Karpas-422 (cell line): ENCODE measurements around the gene RELN. TPM values are rescaled to one million over a fixed set of nuclear protein-coding genes. Genes with fewer than 3 reads are reported as not detected.

Experiments used
- DNase-seq: peaks from one replicate; pipeline ENCODE4 v3.0.0-alpha.2; 2015
- H2AFZ ChIP-seq: fragments of 200-600 bp; sonication (generic); 2 replicates; pipeline ENCODE4 v1.6.1; 2014; ENCODE audit warnings: antibody characterized with exemption, low read length, mixed read lengths
- H3K27ac ChIP-seq: fragments of 200-600 bp; sonication (generic); 2 replicates; pipeline ENCODE4 v1.5.1; 2014; ENCODE audit warnings: mild to moderate bottlenecking, low read length, moderate library complexity
- H3K27me3 ChIP-seq: fragments of 200-600 bp; sonication (generic); 2 replicates; pipeline ENCODE4 v1.6.1; 2014; ENCODE audit warnings: low read length, mixed read lengths
- H3K36me3 ChIP-seq: fragments of 200-600 bp; sonication (generic); 2 replicates; pipeline ENCODE4 v1.6.1; 2014; ENCODE audit warnings: low read length, mixed read lengths; ENCODE audit not compliant: insufficient read depth
- H3K4me1 ChIP-seq: fragments of 200-600 bp; sonication (generic); 2 replicates; pipeline ENCODE4 v1.6.1; 2014; ENCODE audit warnings: mild to moderate bottlenecking, low read length, mixed read lengths
- H3K4me2 ChIP-seq: fragments of 200-600 bp; sonication (generic); 2 replicates; pipeline ENCODE4 v1.6.1; 2014; ENCODE audit warnings: low read length, low read depth, mild to moderate bottlenecking; ENCODE audit not compliant: poor library complexity, severe bottlenecking
- H3K4me3 ChIP-seq: fragments of 200-600 bp; sonication (generic); 2 replicates; pipeline ENCODE4 v1.5.1; 2014; ENCODE audit warnings: mild to moderate bottlenecking, antibody characterized with exemption, low read length, mixed read lengths
- H3K79me2 ChIP-seq: fragments of 200-600 bp; sonication (generic); 2 replicates; pipeline ENCODE4 v1.6.1; 2014; ENCODE audit warnings: mild to moderate bottlenecking, low read length, mixed read lengths
- H3K9ac ChIP-seq: fragments of 200-600 bp; sonication (generic); 2 replicates; pipeline ENCODE4 v1.6.0; 2014; ENCODE audit warnings: low read length
- H3K9me2 ChIP-seq: fragments of 200-600 bp; sonication (generic), shearing (Covaris generic); replicated peaks from 2 replicates; pipeline ENCODE4 v1.6.0; 2014; ENCODE audit warnings: mild to moderate bottlenecking, low read length, moderate library complexity; ENCODE audit not compliant: insufficient read depth
- H3K9me3 ChIP-seq: fragments of 300-700, 200-600 bp; sonication (generic); 2 replicates; pipeline ENCODE4 v1.6.1; 2014; ENCODE audit warnings: low read length, mixed read lengths
- H4K20me1 ChIP-seq: fragments of 200-600 bp; sonication (generic); 2 replicates; pipeline ENCODE4 v1.6.1; 2014; ENCODE audit warnings: mild to moderate bottlenecking, antibody characterized with exemption, low read length, low read depth; ENCODE audit not compliant: insufficient read depth
- total RNA-seq: library from RNA; depleted of rRNA; stranded (reverse); fragments of >200 nt; shearing (Covaris generic); gene quantifications from 2 replicates; pipeline ENCODE4 v1.2.3, GENCODE V29; 2014; ENCODE audit warnings: low replicate concordance

Gene RELN
- total RNA-seq, 1 experiment from 2014 or later: not detected

DNA sequence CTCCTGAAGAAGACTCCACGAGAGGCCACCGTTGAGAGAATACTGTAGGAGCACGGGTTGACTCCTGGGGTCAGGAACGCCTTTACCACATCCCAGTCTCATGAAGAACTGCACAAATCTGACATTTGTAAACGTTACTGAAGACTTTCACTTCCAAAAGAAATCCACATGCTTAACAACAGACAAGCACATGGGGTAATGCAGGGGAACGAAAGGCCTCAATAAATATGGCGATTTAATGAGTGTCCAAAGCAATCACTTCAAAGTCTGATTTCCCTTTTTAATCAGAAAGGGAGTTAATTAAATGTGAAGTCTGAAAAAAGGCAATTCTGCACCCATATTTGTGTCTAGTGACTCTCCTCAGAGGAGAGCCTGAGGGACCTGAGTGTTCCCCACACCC, 449.1 kb downstream of the RELN start:
- no peak overlapping the region for H2AFZ ChIP-seq
- H3K4me2 ChIP-seq: no peak overlapping the region
- DNase-seq: no peak
- no peak overlapping the region for H3K4me3 ChIP-seq
- no peaks in the 10 kb centered on the region for H4K20me1 ChIP-seq
- no peaks in the 10 kb centered on the region for H3K79me2 ChIP-seq
- no peaks in the 10 kb centered on the region for H3K9me2 ChIP-seq
- no peak overlapping the region for H3K9ac ChIP-seq
- no peaks in the 10 kb centered on the region for H3K4me1 ChIP-seq
- H3K27ac ChIP-seq: no peak overlapping the region
- H3K27me3 ChIP-seq: no peaks in the 10 kb centered on the region
- no peaks in the 10 kb centered on the region for H3K36me3 ChIP-seq
- no peaks in the 10 kb centered on the region for H3K9me3 ChIP-seq

- no peak overlapping the region for H3K4me3 ChIP-seq
- H3K36me3 ChIP-seq: no peaks in the 10 kb centered on the region
- H3K27me3 ChIP-seq: no peaks in the 10 kb centered on the region
- no peaks in the 10 kb centered on the region for H3K9me2 ChIP-seq
- no peaks in the 10 kb centered on the region for H3K79me2 ChIP-seq
- H2AFZ ChIP-seq: no peak overlapping the region
- no peak overlapping the region for H3K9ac ChIP-seq
- no peak overlapping the region for H3K27ac ChIP-seq
- no peaks in the 10 kb centered on the region for H4K20me1 ChIP-seq
- no peaks in the 10 kb centered on the region for H3K9me3 ChIP-seq
- H3K4me2 ChIP-seq: no peak overlapping the region
- no peak for DNase-seq
- H3K4me1 ChIP-seq: no peaks in the 10 kb centered on the region
Observed at GRCh38 chr7:103539875-103540274, 449.6 kb downstream of the RELN start.

DNA sequence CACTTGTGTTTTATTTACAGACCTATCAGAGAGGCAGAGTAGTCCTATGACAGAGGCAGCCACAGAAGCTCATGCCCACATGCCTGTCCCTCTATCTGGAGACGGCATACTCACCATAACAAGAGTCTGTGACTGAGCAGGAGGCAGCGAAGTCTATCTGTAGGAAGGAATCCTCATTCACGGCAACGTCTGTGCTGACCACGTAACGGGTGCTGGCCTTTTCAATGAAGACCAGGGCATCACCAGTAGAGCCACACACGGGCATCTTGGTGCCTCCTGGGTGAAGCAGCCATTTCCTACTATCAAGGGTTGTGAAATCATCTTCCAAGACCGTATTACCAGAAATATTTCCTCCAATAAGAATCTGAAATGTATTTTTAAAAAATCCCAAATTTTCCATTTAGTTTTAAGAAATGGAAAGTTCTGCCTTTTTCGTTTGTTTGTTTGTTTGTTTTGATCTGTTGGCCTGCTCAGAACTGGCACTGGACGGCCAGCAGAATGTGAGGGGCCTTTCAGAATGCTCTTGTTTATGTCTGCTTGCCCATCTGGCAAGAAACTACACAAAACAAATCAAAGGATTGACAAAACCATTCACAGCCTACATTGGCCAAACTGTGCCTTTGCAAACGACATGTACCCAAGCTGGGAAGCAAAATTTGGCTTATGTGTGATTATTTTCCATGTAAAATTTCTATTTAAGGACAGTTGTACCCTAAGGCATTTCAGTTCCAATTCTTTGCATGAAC, 450.3 kb downstream of the RELN start:
- Histone ChIP-seq H3K79me2 (no peaks in the 10 kb centered on the region), H3K27me3 (no peaks in the 10 kb centered on the region), H3K9me3 (no peaks in the 10 kb centered on the region), H3K27ac (no peak overlapping the region), H4K20me1 (no peaks in the 10 kb centered on the region), H3K4me2 (no peak overlapping the region), H3K4me3 (no peak overlapping the region), H3K9ac (no peak overlapping the region), H3K9me2 (no peaks in the 10 kb centered on the region), H2AFZ (no peak overlapping the region), H3K4me1 (no peaks in the 10 kb centered on the region), H3K36me3 (no peaks in the 10 kb centered on the region)
- DNase-seq: no peak

DNA sequence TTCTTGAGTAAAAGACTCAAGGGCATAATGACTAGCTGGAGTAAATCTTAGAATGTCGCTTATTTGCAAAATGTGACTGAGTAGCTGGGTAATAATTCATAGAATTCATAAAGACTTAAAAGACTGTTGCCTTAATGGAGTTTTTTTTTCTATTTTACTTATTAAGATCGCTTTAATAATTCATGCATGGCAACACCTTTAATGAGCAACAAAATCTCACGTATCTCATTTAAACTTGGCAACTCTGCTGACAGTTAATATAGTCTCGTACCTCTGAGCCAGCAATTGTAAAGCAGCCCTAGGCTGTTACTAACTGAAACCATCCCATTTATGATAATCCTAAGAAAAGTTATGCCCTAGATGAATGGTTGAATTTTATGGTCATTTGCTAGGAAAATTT, 455.7 kb downstream of the RELN start:
- Histone ChIP-seq H4K20me1 (no peaks in the 10 kb centered on the region), H3K9ac (no peak overlapping the region), H2AFZ (no peak overlapping the region), H3K79me2 (no peaks in the 10 kb centered on the region), H3K27me3 (no peaks in the 10 kb centered on the region), H3K36me3 (no peaks in the 10 kb centered on the region), H3K4me1 (no peaks in the 10 kb centered on the region), H3K27ac (no peak overlapping the region), H3K4me2 (no peak overlapping the region), H3K9me2 (no peaks in the 10 kb centered on the region), H3K4me3 (no peak overlapping the region), H3K9me3 (no peaks in the 10 kb centered on the region)
- no peak for DNase-seq

DNA sequence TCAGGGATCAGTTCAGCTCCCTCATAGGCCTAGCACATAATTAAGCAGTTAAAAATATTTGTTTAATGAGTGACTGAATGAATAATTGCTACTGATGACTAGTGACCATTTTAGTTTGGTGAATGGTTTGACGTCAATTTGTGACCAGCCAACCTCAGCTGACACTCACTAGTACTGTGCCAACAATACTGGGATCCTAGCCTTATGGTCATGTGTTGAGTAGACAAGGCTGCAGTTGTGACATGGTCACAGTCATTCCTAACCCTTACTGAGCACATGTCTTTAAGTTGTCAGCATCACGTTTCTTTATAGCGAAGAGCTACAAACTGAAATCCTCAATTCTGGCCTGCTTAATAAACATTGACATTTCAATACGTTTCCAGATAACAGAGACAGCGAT, 456.5 kb downstream of the RELN start:
- Histone ChIP-seq H3K9me3 (no peaks in the 10 kb centered on the region), H2AFZ (no peak overlapping the region), H3K4me1 (no peaks in the 10 kb centered on the region), H4K20me1 (no peaks in the 10 kb centered on the region), H3K9ac (no peak overlapping the region), H3K4me2 (no peak overlapping the region), H3K27ac (no peak overlapping the region), H3K4me3 (no peak overlapping the region), H3K79me2 (no peaks in the 10 kb centered on the region), H3K27me3 (no peaks in the 10 kb centered on the region), H3K36me3 (no peaks in the 10 kb centered on the region), H3K9me2 (no peaks in the 10 kb centered on the region)
- DNase-seq: no peak

DNA sequence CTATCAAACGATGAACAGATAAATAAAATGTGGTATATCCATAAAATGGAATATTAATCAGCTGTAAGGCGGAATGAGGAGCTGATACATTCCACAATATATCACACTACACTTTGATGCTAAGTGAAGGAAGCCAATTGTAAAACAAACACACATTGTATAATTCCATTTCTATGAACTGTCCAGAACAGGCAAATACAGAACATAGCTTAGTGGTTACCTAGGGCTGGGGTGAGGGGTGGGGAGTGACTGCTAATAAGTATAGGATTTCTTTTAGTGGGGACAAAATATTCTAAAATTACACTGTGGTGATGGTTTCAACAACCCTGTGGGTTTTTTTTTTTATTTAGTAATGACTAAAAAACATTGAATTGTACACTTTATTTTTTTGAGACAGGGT, 461.3 kb downstream of the RELN start:
- no peak overlapping the region for H3K4me3 ChIP-seq
- H4K20me1 ChIP-seq: no peaks in the 10 kb centered on the region
- no peak overlapping the region for H2AFZ ChIP-seq
- H3K27ac ChIP-seq: no peak overlapping the region
- H3K9me3 ChIP-seq: no peaks in the 10 kb centered on the region
- H3K36me3 ChIP-seq: no peaks in the 10 kb centered on the region
- no peak for DNase-seq
- no peaks in the 10 kb centered on the region for H3K27me3 ChIP-seq
- no peak overlapping the region for H3K4me2 ChIP-seq
- no peak overlapping the region for H3K9ac ChIP-seq
- no peaks in the 10 kb centered on the region for H3K4me1 ChIP-seq
- H3K9me2 ChIP-seq: no peaks in the 10 kb centered on the region
- no peaks in the 10 kb centered on the region for H3K79me2 ChIP-seq

GRCh38 chr7:103525937-103526336, 463.5 kb downstream of the RELN start:
- Histone ChIP-seq H3K9me2 (no peaks in the 10 kb centered on the region), H3K4me1 (no peaks in the 10 kb centered on the region), H3K9me3 (no peaks in the 10 kb centered on the region), H3K4me3 (no peak overlapping the region), H3K27me3 (no peaks in the 10 kb centered on the region), H3K27ac (no peak overlapping the region), H4K20me1 (no peaks in the 10 kb centered on the region), H3K79me2 (no peaks in the 10 kb centered on the region), H3K9ac (no peak overlapping the region), H3K4me2 (no peak overlapping the region), H2AFZ (no peak overlapping the region), H3K36me3 (no peaks in the 10 kb centered on the region)
- no peak for DNase-seq

DNA sequence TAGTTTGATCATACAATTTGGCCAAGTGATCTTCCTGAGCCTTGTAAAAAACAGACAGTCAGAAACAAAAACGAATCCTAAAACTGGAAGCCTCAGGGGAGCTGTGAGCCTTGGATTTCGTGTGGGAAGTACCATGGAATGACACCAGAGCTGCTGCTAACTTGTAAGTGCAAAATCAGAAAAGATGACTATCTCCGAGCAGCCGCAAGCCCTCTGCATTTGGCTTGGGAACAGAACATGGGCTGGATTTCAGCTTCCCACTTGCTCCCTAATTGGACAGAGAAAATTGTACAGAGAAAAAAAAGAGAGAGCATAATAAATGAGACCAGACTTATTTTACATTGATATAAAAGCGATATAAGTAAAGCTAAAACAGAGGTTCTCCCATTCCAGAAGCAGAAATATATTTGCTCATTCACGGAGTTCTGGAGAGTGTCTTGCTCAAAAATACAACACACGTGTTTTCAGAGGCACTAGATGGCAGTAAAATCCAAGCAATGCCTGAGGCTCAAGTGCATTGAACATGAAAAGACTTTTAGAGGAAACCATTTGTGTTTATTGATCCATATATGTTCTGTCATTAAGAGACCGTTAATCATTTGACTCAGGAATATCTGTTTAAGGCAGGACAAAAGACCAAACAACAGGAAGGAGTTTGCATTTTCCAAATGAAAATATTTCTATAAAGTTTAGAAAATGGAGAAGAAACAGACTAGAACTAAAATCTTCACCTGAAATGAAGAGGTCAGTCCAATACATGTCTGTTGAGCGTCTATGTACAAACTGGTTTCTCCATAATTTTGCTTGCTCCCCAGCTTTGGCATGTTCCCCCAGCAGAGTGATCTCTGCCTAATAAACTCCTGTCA, 465.2 kb downstream of the RELN start:
- Histone ChIP-seq H3K27me3 (no peaks in the 10 kb centered on the region), H3K9ac (no peak overlapping the region), H3K27ac (no peak overlapping the region), H4K20me1 (no peaks in the 10 kb centered on the region), H3K79me2 (no peaks in the 10 kb centered on the region), H3K4me1 (no peaks in the 10 kb centered on the region), H3K9me2 (no peaks in the 10 kb centered on the region), H3K9me3 (no peaks in the 10 kb centered on the region), H2AFZ (no peak overlapping the region), H3K4me3 (no peak overlapping the region), H3K36me3 (no peaks in the 10 kb centered on the region), H3K4me2 (no peak overlapping the region)
- DNase-seq: peak; percentile 65
